HL-60 (cell line): Measurements from ENCODE around the gene AKAP6.

Experiments
- DNase-seq, 2 experiments: peaks; one replicate each; pipeline ENCODE4 v3.0.0-alpha.2; 2010 to 2020; ENCODE audit warnings: low read depth in 1 of 2, low spot score in 1 of 2
- H3K27ac ChIP-seq: fragments of 250-450 bp; sonication (Bioruptor Pico); replicated peaks from 2 replicates; pipeline ENCODE4 v1.5.1; 2020; ENCODE audit warnings: mild to moderate bottlenecking, moderate library complexity
- H3K27me3 ChIP-seq: fragments of 250-450 bp; sonication (Bioruptor Pico); 2 replicates; pipeline ENCODE4 v1.5.1; 2021; ENCODE audit warnings: mild to moderate bottlenecking, moderate library complexity; ENCODE audit not compliant: insufficient read depth, poor library complexity, severe bottlenecking
- H3K4me3 ChIP-seq: replicated peaks from 2 replicates; pipeline ENCODE4 v1.5.1; 2011; ENCODE audit warnings: mild to moderate bottlenecking, control low read depth, low read length; ENCODE audit not compliant: insufficient read depth
- CTCF ChIP-seq: IDR thresholded peaks from one replicate; pipeline ENCODE4 v1.5.1; 2011; ENCODE audit warnings: low read length, control low read depth, inconsistent platforms; ENCODE audit not compliant: insufficient read depth
- GABPA ChIP-seq: IDR thresholded peaks from 2 replicates; pipeline ENCODE4 v1.6.1; 2012; ENCODE audit warnings: low read depth
- POLR2AphosphoS5 ChIP-seq: IDR thresholded peaks from 2 replicates; pipeline ENCODE4 v1.6.1; 2012; ENCODE audit warnings: low read depth
- REST ChIP-seq: IDR thresholded peaks from 2 replicates; pipeline ENCODE4 v1.6.1; 2012; ENCODE audit warnings: low read depth; ENCODE audit not compliant: insufficient replicate concordance
- SPI1 ChIP-seq: IDR thresholded peaks from 2 replicates; pipeline ENCODE4 v1.6.1; 2012; ENCODE audit warnings: low read depth, mild to moderate bottlenecking, borderline replicate concordance
- long read RNA-seq: library from polyadenylated mRNA; unstranded; transcript quantifications from one replicate; pipeline ENCODE4 v2.0.0, GENCODE V29; 2020

AKAP6 gene
- long read RNA-seq, partial matches to known transcripts: 0 of 2 reads
- long read RNA-seq, other reads (novel, unspliced or antisense): 2 of 2 reads

GRCh38 chr14:32329146-32329545 is at the start of gene AKAP6:
TSS of gene AKAP6 (plus strand) at chr14:32329298. CDS start at chr14:32433494, 104,196 bp downstream.
- no peak for TF ChIP-seq POLR2AphosphoS5
- TF ChIP-seq REST: no peak
- no peak for TF ChIP-seq GABPA
- no peak for TF ChIP-seq SPI1
- no peak for TF ChIP-seq CTCF
- no peak for DNase-seq
- Histone ChIP-seq H3K4me3 (no peak within 1 kb of the TSS), H3K27ac (no peak within 1 kb of the TSS), H3K27me3 (no peaks in the 10 kb centered on the region)

- TF ChIP-seq GABPA (no peak), SPI1 (no peak), CTCF (no peak)
- Histone ChIP-seq H3K4me3 (no peak overlapping the region), H3K27me3 (no peaks in the 10 kb centered on the region), H3K27ac (no peak overlapping the region)
- no peak for DNase-seq
These were observed 42.5 kb upstream of the AKAP6 start for GRCh38 chr14:32286602-32287001.

- Histone ChIP-seq H3K27me3 (no peaks in the 10 kb centered on the region), H3K4me3 (no peak overlapping the region), H3K27ac (no peak overlapping the region)
- TF ChIP-seq POLR2AphosphoS5 (no peak), CTCF (no peak), GABPA (no peak)
- DNase-seq: no peak
These were observed 32.7 kb upstream of the AKAP6 start for GRCh38 chr14:32296366-32296765.

GRCh38 chr14:32298346-32298745 is 30.8 kb upstream of the AKAP6 start:
- H3K27me3 ChIP-seq: no peaks in the 10 kb centered on the region
- TF ChIP-seq CTCF: no peak
- TF ChIP-seq SPI1: no peak
- no peak for TF ChIP-seq POLR2AphosphoS5
- TF ChIP-seq GABPA: no peak
- no peak for TF ChIP-seq REST
- DNase-seq: no peak
- H3K27ac ChIP-seq: no peak overlapping the region
- H3K4me3 ChIP-seq: no peak overlapping the region
